H9 (cell line): ENCODE measurements around the gene NOS1AP. TPM values are rescaled to one million over a fixed set of nuclear protein-coding genes. Genes with fewer than 3 reads are reported as not detected.

Experiments
- DNase-seq: peaks from one replicate; pipeline ENCODE4 v3.0.0-alpha.2; 2017
- H2AFZ ChIP-seq: one replicate; pipeline ENCODE4 v1.6.1; 2013; ENCODE audit warnings: mild to moderate bottlenecking, low read length, control low read depth, moderate library complexity
- H2AK5ac ChIP-seq: 2 replicates; pipeline ENCODE4 v1.6.1; 2013; ENCODE audit warnings: low read length, control low read depth, mixed read lengths; ENCODE audit not compliant: insufficient read length
- H2BK120ac ChIP-seq: one replicate; pipeline ENCODE4 v1.6.1; 2013; ENCODE audit warnings: low read depth, mild to moderate bottlenecking, low read length, control low read depth, inconsistent platforms; ENCODE audit not compliant: poor library complexity, severe bottlenecking
- H2BK12ac ChIP-seq: 2 replicates; pipeline ENCODE4 v1.6.1; 2013; ENCODE audit warnings: low read length, control low read depth, mixed read lengths, low read depth; ENCODE audit not compliant: insufficient read length
- H2BK15ac ChIP-seq: 2 replicates; pipeline ENCODE4 v1.6.1; 2013; ENCODE audit warnings: low read depth, low read length, control low read depth
- H2BK20ac ChIP-seq: one replicate; pipeline ENCODE4 v1.6.1; 2013; ENCODE audit warnings: low read depth, mild to moderate bottlenecking, low read length, control low read depth, inconsistent platforms; ENCODE audit not compliant: poor library complexity, severe bottlenecking
- H2BK5ac ChIP-seq: 2 replicates; pipeline ENCODE4 v1.6.1; 2013; ENCODE audit warnings: low read length, control low read depth, mixed read lengths; ENCODE audit not compliant: insufficient read length
- H3K14ac ChIP-seq: 2 replicates; pipeline ENCODE4 v1.6.1; 2013; ENCODE audit warnings: low read length, control low read depth; ENCODE audit not compliant: insufficient read depth
- H3K18ac ChIP-seq: 2 replicates; pipeline ENCODE4 v1.6.1; 2013; ENCODE audit warnings: low read depth, mild to moderate bottlenecking, mixed read lengths, low read length, control low read depth; ENCODE audit not compliant: insufficient read length
- H3K23ac ChIP-seq: 2 replicates; pipeline ENCODE4 v1.6.1; 2013; ENCODE audit warnings: low read length, control low read depth, mixed read lengths, low read depth; ENCODE audit not compliant: insufficient read length
- H3K23me2 ChIP-seq: 2 replicates; pipeline ENCODE4 v1.6.1; 2013; ENCODE audit warnings: low read depth, mild to moderate bottlenecking, mixed read lengths, low read length, control low read depth; ENCODE audit not compliant: insufficient read length, poor library complexity, severe bottlenecking
- H3K27ac ChIP-seq: 2 replicates; pipeline ENCODE4 v1.5.1; 2013; ENCODE audit warnings: low read length, control low read depth, mixed read lengths, low read depth; ENCODE audit not compliant: insufficient read length
- H3K27me3 ChIP-seq: 2 replicates; pipeline ENCODE4 v1.6.1; 2013; ENCODE audit warnings: low read length, control low read depth, inconsistent platforms; ENCODE audit not compliant: insufficient read depth
- H3K4ac ChIP-seq: 2 replicates; pipeline ENCODE4 v1.6.1; 2013; ENCODE audit warnings: low read depth, mild to moderate bottlenecking, control low read depth, inconsistent platforms, low read length, moderate library complexity
- H3K4me1 ChIP-seq: 2 replicates; pipeline ENCODE4 v1.6.1; 2013; ENCODE audit warnings: low read length, control low read depth, inconsistent platforms; ENCODE audit not compliant: insufficient read depth
- H3K4me2 ChIP-seq: 2 replicates; pipeline ENCODE4 v1.6.1; 2013; ENCODE audit warnings: low read length, control low read depth, mixed read lengths; ENCODE audit not compliant: insufficient read length, insufficient read depth
- H3K56ac ChIP-seq: 2 replicates; pipeline ENCODE4 v1.6.1; 2013; ENCODE audit warnings: low read depth, mild to moderate bottlenecking, mixed read lengths, low read length, control low read depth; ENCODE audit not compliant: insufficient read length
- H3K79me1 ChIP-seq: 2 replicates; pipeline ENCODE4 v1.6.1; 2013; ENCODE audit warnings: low read depth, mild to moderate bottlenecking, moderate library complexity, low read length, control low read depth, inconsistent platforms; ENCODE audit not compliant: insufficient read depth, poor library complexity, severe bottlenecking
- H3K79me2 ChIP-seq: 2 replicates; pipeline ENCODE4 v1.6.1; 2013; ENCODE audit warnings: low read length, control low read depth, inconsistent platforms; ENCODE audit not compliant: insufficient read depth
- H3K9ac ChIP-seq: 2 replicates; pipeline ENCODE4 v1.6.1; 2013; ENCODE audit warnings: low read length, control low read depth, mixed read lengths; ENCODE audit not compliant: insufficient read length; ENCODE audit errors: extremely low read depth
- H3K9me3 ChIP-seq: one replicate; pipeline ENCODE4 v1.6.1; 2013; ENCODE audit warnings: low read depth, low read length, inconsistent platforms; ENCODE audit not compliant: control insufficient read depth
- H3T11ph ChIP-seq: one replicate; pipeline ENCODE4 v1.6.1; 2013; ENCODE audit warnings: mild to moderate bottlenecking, low read length, control low read depth, inconsistent platforms
- H4K20me1 ChIP-seq: one replicate; pipeline ENCODE4 v1.6.1; 2013; ENCODE audit not compliant: control insufficient read depth, insufficient read length, insufficient read depth
- H4K5ac ChIP-seq: 2 replicates; pipeline ENCODE4 v1.6.1; 2013; ENCODE audit warnings: low read depth, mild to moderate bottlenecking, mixed read lengths, low read length, control low read depth; ENCODE audit not compliant: insufficient read length
- H4K8ac ChIP-seq: replicated peaks from 2 replicates; pipeline ENCODE4 v1.6.1; 2013; ENCODE audit warnings: low read length, control low read depth, mixed read lengths, low read depth; ENCODE audit not compliant: insufficient read length
- H4K91ac ChIP-seq: 2 replicates; pipeline ENCODE4 v1.6.1; 2013; ENCODE audit warnings: low read depth, mild to moderate bottlenecking, moderate library complexity, mixed read lengths, low read length, control low read depth; ENCODE audit not compliant: insufficient read length
- H3K27ac Mint-ChIP-seq, 3 experiments: 2 replicates in 2 of 3; 3 replicates in 1 of 3; pipeline ENCODE4 v1.8.0; 2020 to 2021; ENCODE audit warnings: mixed read lengths in 3 of 3, mild to moderate bottlenecking in 1 of 3, moderate library complexity in 1 of 3
- H3K27me3 Mint-ChIP-seq: 2 replicates; pipeline ENCODE4 v1.8.0; 2021; ENCODE audit warnings: low read depth, mild to moderate bottlenecking, moderate library complexity, mixed read lengths
- H3K36me3 Mint-ChIP-seq, 3 experiments: 2 replicates in 2 of 3; 3 replicates in 1 of 3; pipeline ENCODE4 v1.8.0; 2020 to 2021; ENCODE audit warnings: low read depth in 3 of 3, mixed read lengths in 3 of 3; ENCODE audit not compliant: insufficient read depth in 1 of 3
- H3K4me1 Mint-ChIP-seq, 2 experiments: 2 replicates each; pipeline ENCODE4 v1.8.0; 2020; ENCODE audit warnings: mixed read lengths in 2 of 2
- H3K4me3 Mint-ChIP-seq, 2 experiments: 2 replicates in 1 of 2; 3 replicates in 1 of 2; pipeline ENCODE4 v1.8.0; 2020 to 2021; ENCODE audit warnings: mild to moderate bottlenecking in 2 of 2, mixed read lengths in 2 of 2, moderate library complexity in 1 of 2
- H3K9me3 Mint-ChIP-seq, 2 experiments: 2 replicates in 1 of 2; 3 replicates in 1 of 2; pipeline ENCODE4 v1.8.0; 2020; ENCODE audit warnings: mild to moderate bottlenecking in 2 of 2, mixed read lengths in 2 of 2, moderate library complexity in 1 of 2
- CTCF ChIP-seq: fragments of 200-600 bp; sonication (generic); conservative IDR thresholded peaks from 3 replicates; pipeline ENCODE4 v1.8.0; 2021; ENCODE audit warnings: antibody characterized with exemption, mild to moderate bottlenecking
- WGBS: extraction: QIAGEN DNeasy Blood & Tissue Kit; methylation state at CpG from one replicate; pipeline ENCODE4 v1.1.7; 2013; ENCODE audit warnings: missing lambda C conversion rate, low lambda C conversion rate, mixed read lengths; ENCODE audit not compliant: insufficient read length; ENCODE audit errors: extremely low coverage; 5-methylcytosine and 5-hydroxymethylcytosine counted together
- total RNA-seq: library from RNA; stranded (reverse); gene quantifications from 2 replicates; pipeline ENCODE4 v1.2.1, GENCODE V29; 2021

The NOS1AP gene
- total RNA-seq, 1 experiment from 2014 or later: 8.4 TPM

GRCh38 chr1:162315673-162316072 is 246.2 kb downstream of the NOS1AP start:
- no peak overlapping the region for H2BK15ac ChIP-seq
- H3T11ph ChIP-seq: no peak overlapping the region
- H3K27me3 Mint-ChIP-seq: no peaks in the 10 kb centered on the region
- H2AFZ ChIP-seq: no peak overlapping the region
- H3K14ac ChIP-seq: no peak overlapping the region
- H2BK5ac ChIP-seq: no peak overlapping the region
- no peak overlapping the region for H3K23ac ChIP-seq
- no peaks in the 10 kb centered on the region for H4K20me1 ChIP-seq
- no peaks in the 10 kb centered on the region for H3K79me2 ChIP-seq
- no peak overlapping the region for H2BK120ac ChIP-seq
- no peak overlapping the region for H4K91ac ChIP-seq
- H2BK12ac ChIP-seq: no peak overlapping the region
- no peaks in the 10 kb centered on the region for H3K79me1 ChIP-seq
- no peak overlapping the region for H3K27ac Mint-ChIP-seq
- no peak for DNase-seq
- peaks cover 0 to 9% (median 0%) of the 10 kb centered on the region in 3 experiments; a peak in 3 of 7 replicates for H3K36me3 Mint-ChIP-seq
- no peak overlapping the region for H2AK5ac ChIP-seq
- no peak overlapping the region for H3K4ac ChIP-seq
- no peak overlapping the region for H3K18ac ChIP-seq
- no CpG with 5 or more reads among the region's 2 CpGs for WGBS
- no peaks in the 10 kb centered on the region; a peak in 1 of 5 replicates for H3K9me3 Mint-ChIP-seq
- no peak overlapping the region for H4K5ac ChIP-seq
- no peak overlapping the region for H4K8ac ChIP-seq
- H3K56ac ChIP-seq: no peak overlapping the region
- no peak overlapping the region for H3K4me2 ChIP-seq
- H2BK20ac ChIP-seq: no peak overlapping the region
- no peak overlapping the region for H3K27ac ChIP-seq
- H3K4me3 Mint-ChIP-seq: no peak overlapping the region
- no peak overlapping the region for H3K9ac ChIP-seq
- no peaks in the 10 kb centered on the region for H3K23me2 ChIP-seq
- no peak for TF ChIP-seq CTCF
- H3K9me3 ChIP-seq: no peaks in the 10 kb centered on the region
- H3K4me1 Mint-ChIP-seq: peaks cover 4 to 6% of the 10 kb centered on the region in 2 experiments; a peak in 3 of 4 replicates
- no peaks in the 10 kb centered on the region for H3K4me1 ChIP-seq
- no peaks in the 10 kb centered on the region for H3K27me3 ChIP-seq
